Measurements from ENCODE around the gene MAP2K3. TPM values are rescaled to one million over a fixed set of nuclear protein-coding genes. Genes with fewer than 3 reads are reported as not detected.
"Not testable (repeated sequence)": the region's sequence is repeated elsewhere in the genome, so short reads cannot be mapped to it uniquely, and the experiment has no call there.

Gene MAP2K3
- total and polyA plus RNA-seq, 2 donors (not counting 1 experiment from before 2014, with no cell fraction given) = 23.8 to 80.9 TPM

GRCh38 chr17:21304091-21304490 is 19.6 kb downstream of the MAP2K3 start:
- Histone ChIP-seq H3K4me3 (replicated peaks in 1 of 4; ENCODE audit: control extremely low read depth in 1 of 4, insufficient read depth in 1 of 4, low read depth in 3 of 4, low read length in 4 of 4) (no peak overlapping the region), H3K36me3 (ENCODE audit: control insufficient read depth, insufficient read depth, low read length) (peaks cover 38% of the 10 kb centered on the region), H3K4me2 (ENCODE audit: extremely low read depth, insufficient read depth, low read length) (no peak overlapping the region), H3K9ac (ENCODE audit: insufficient read depth, low read length) (no peak overlapping the region), H3K27me3 (ENCODE audit: control insufficient read depth, insufficient read depth, low read length) (no peaks in the 10 kb centered on the region), H2AFZ (ENCODE audit: low read length) (no peak overlapping the region), H3K79me2 (ENCODE audit: control insufficient read depth, insufficient read depth, low read length) (peaks cover 18% of the 10 kb centered on the region), H3K4me1 (ENCODE audit: control insufficient read depth, extremely low read depth, insufficient read depth, low read length) (no peaks in the 10 kb centered on the region), H3K27ac (ENCODE audit: insufficient read depth, low read length) (no peak overlapping the region), H3K9me3 (ENCODE audit: control insufficient read depth, insufficient read depth, low read depth, low read length) (no peaks in the 10 kb centered on the region), H4K20me1 (ENCODE audit: control insufficient read depth, extremely low read depth, insufficient read depth, low read length) (peaks cover 2% of the 10 kb centered on the region)
- DNase-seq (ENCODE audit: low read depth in 2 of 2) = no peak
- TF ChIP-seq EZH2 (IDR thresholded peaks at IDR 0.05; ENCODE audit: low read length, missing control alignments) (no peak), CTCF (conservative IDR thresholded peaks at IDR 0.05 in 1 of 2, IDR thresholded peaks at IDR 0.05 in 1 of 2; ENCODE audit: low read depth in 1 of 2, low read length in 2 of 2) (no peak)

GRCh38 chr17:21304551-21305151 is 20.1 kb downstream of the MAP2K3 start:
- H3K4me1 ChIP-seq (ENCODE audit: control insufficient read depth, extremely low read depth, insufficient read depth, low read length); H2AFZ ChIP-seq (ENCODE audit: low read length); DNase-seq (ENCODE audit: low read depth in 2 of 2); H3K27ac ChIP-seq (ENCODE audit: insufficient read depth, low read length); H3K9ac ChIP-seq (ENCODE audit: insufficient read depth, low read length); H3K4me2 ChIP-seq (ENCODE audit: extremely low read depth, insufficient read depth, low read length); H4K20me1 ChIP-seq (ENCODE audit: control insufficient read depth, extremely low read depth, insufficient read depth, low read length); H3K4me3 ChIP-seq (replicated peaks in 1 of 4; ENCODE audit: control extremely low read depth in 1 of 4, insufficient read depth in 1 of 4, low read depth in 3 of 4, low read length in 4 of 4); H3K9me3 ChIP-seq (ENCODE audit: control insufficient read depth, insufficient read depth, low read depth, low read length); H3K27me3 ChIP-seq (ENCODE audit: control insufficient read depth, insufficient read depth, low read length): not testable (repeated sequence)
- peaks cover 17% of the 10 kb centered on the region for H3K79me2 ChIP-seq (ENCODE audit: control insufficient read depth, insufficient read depth, low read length)
- peaks cover 38% of the 10 kb centered on the region for H3K36me3 ChIP-seq (ENCODE audit: control insufficient read depth, insufficient read depth, low read length)

- H3K27ac ChIP-seq (ENCODE audit: insufficient read depth, low read length); DNase-seq (ENCODE audit: low read depth in 2 of 2); H2AFZ ChIP-seq (ENCODE audit: low read length); H3K4me2 ChIP-seq (ENCODE audit: extremely low read depth, insufficient read depth, low read length); H3K79me2 ChIP-seq (ENCODE audit: control insufficient read depth, insufficient read depth, low read length); H3K4me1 ChIP-seq (ENCODE audit: control insufficient read depth, extremely low read depth, insufficient read depth, low read length); H3K9ac ChIP-seq (ENCODE audit: insufficient read depth, low read length); H3K27me3 ChIP-seq (ENCODE audit: control insufficient read depth, insufficient read depth, low read length); H3K9me3 ChIP-seq (ENCODE audit: control insufficient read depth, insufficient read depth, low read depth, low read length); H3K4me3 ChIP-seq (replicated peaks in 1 of 4; ENCODE audit: control extremely low read depth in 1 of 4, insufficient read depth in 1 of 4, low read depth in 3 of 4, low read length in 4 of 4); H4K20me1 ChIP-seq (ENCODE audit: control insufficient read depth, extremely low read depth, insufficient read depth, low read length): not testable (repeated sequence)
- peaks cover 31% of the 10 kb centered on the region for H3K36me3 ChIP-seq (ENCODE audit: control insufficient read depth, insufficient read depth, low read length)
These were observed 21.1 kb downstream of the MAP2K3 start for GRCh38 chr17:21305431-21306180.

- H2AFZ ChIP-seq (ENCODE audit: low read length); H3K27me3 ChIP-seq (ENCODE audit: control insufficient read depth, insufficient read depth, low read length); H3K4me2 ChIP-seq (ENCODE audit: extremely low read depth, insufficient read depth, low read length); DNase-seq (ENCODE audit: low read depth in 2 of 2); H3K9ac ChIP-seq (ENCODE audit: insufficient read depth, low read length); H3K27ac ChIP-seq (ENCODE audit: insufficient read depth, low read length); H4K20me1 ChIP-seq (ENCODE audit: control insufficient read depth, extremely low read depth, insufficient read depth, low read length); H3K9me3 ChIP-seq (ENCODE audit: control insufficient read depth, insufficient read depth, low read depth, low read length); H3K4me1 ChIP-seq (ENCODE audit: control insufficient read depth, extremely low read depth, insufficient read depth, low read length); H3K4me3 ChIP-seq (replicated peaks in 1 of 4; ENCODE audit: control extremely low read depth in 1 of 4, insufficient read depth in 1 of 4, low read depth in 3 of 4, low read length in 4 of 4); H3K79me2 ChIP-seq (ENCODE audit: control insufficient read depth, insufficient read depth, low read length): not testable (repeated sequence)
- H3K36me3 ChIP-seq (ENCODE audit: control insufficient read depth, insufficient read depth, low read length) = peaks cover 22% of the 10 kb centered on the region
These were observed 22.2 kb downstream of the MAP2K3 start for GRCh38 chr17:21306611-21307272.

GRCh38 chr17:21307273-21307625 is 22.7 kb downstream of the MAP2K3 start:
- H3K9ac ChIP-seq (ENCODE audit: insufficient read depth, low read length); DNase-seq (ENCODE audit: low read depth in 2 of 2); H3K4me2 ChIP-seq (ENCODE audit: extremely low read depth, insufficient read depth, low read length); H3K9me3 ChIP-seq (ENCODE audit: control insufficient read depth, insufficient read depth, low read depth, low read length); H3K27me3 ChIP-seq (ENCODE audit: control insufficient read depth, insufficient read depth, low read length); H3K79me2 ChIP-seq (ENCODE audit: control insufficient read depth, insufficient read depth, low read length); H3K4me1 ChIP-seq (ENCODE audit: control insufficient read depth, extremely low read depth, insufficient read depth, low read length); H3K4me3 ChIP-seq (replicated peaks in 1 of 4; ENCODE audit: control extremely low read depth in 1 of 4, insufficient read depth in 1 of 4, low read depth in 3 of 4, low read length in 4 of 4); H3K27ac ChIP-seq (ENCODE audit: insufficient read depth, low read length); H2AFZ ChIP-seq (ENCODE audit: low read length); H4K20me1 ChIP-seq (ENCODE audit: control insufficient read depth, extremely low read depth, insufficient read depth, low read length): not testable (repeated sequence)
- peaks cover 23% of the 10 kb centered on the region for H3K36me3 ChIP-seq (ENCODE audit: control insufficient read depth, insufficient read depth, low read length)

GRCh38 chr17:21308931-21309381 is 24.4 kb downstream of the MAP2K3 start:
- not testable (repeated sequence) for H3K4me3 ChIP-seq (replicated peaks in 1 of 4; ENCODE audit: control extremely low read depth in 1 of 4, insufficient read depth in 1 of 4, low read depth in 3 of 4, low read length in 4 of 4); DNase-seq (ENCODE audit: low read depth in 2 of 2); H4K20me1 ChIP-seq (ENCODE audit: control insufficient read depth, extremely low read depth, insufficient read depth, low read length); H3K9me3 ChIP-seq (ENCODE audit: control insufficient read depth, insufficient read depth, low read depth, low read length); H2AFZ ChIP-seq (ENCODE audit: low read length); H3K4me2 ChIP-seq (ENCODE audit: extremely low read depth, insufficient read depth, low read length); H3K4me1 ChIP-seq (ENCODE audit: control insufficient read depth, extremely low read depth, insufficient read depth, low read length); H3K27me3 ChIP-seq (ENCODE audit: control insufficient read depth, insufficient read depth, low read length); H3K79me2 ChIP-seq (ENCODE audit: control insufficient read depth, insufficient read depth, low read length); H3K9ac ChIP-seq (ENCODE audit: insufficient read depth, low read length); H3K27ac ChIP-seq (ENCODE audit: insufficient read depth, low read length)
- H3K36me3 ChIP-seq (ENCODE audit: control insufficient read depth, insufficient read depth, low read length) = peaks cover 12% of the 10 kb centered on the region
